Breast epithelium (tissue), 3 donors: ENCODE data around the gene PRRC2B.

ENCODE experiments used
- POLR2A ChIP-seq: fragments of 450-650 bp; IDR thresholded peaks from one replicate; pipeline ENCODE4 v1.6.1; 2016; ENCODE audit warnings: antibody characterized with exemption, mild to moderate bottlenecking, moderate library complexity
- POLR2AphosphoS5 ChIP-seq, 3 donors: sonication (generic); formaldehyde crosslinking; IDR thresholded peaks; one replicate each; pipeline ENCODE4 v1.6.1; 2017; ENCODE audit warnings: antibody characterized with exemption in 3 of 3
- TF ChIP-seq, protein P1 (sequence below), 3 donors: fragments of 450-650 bp; IDR thresholded peaks; one replicate each; pipeline ENCODE4 v1.5.1; 2016 to 2017; ENCODE audit warnings: antibody characterized with exemption in 3 of 3, mild to moderate bottlenecking in 3 of 3, moderate library complexity in 3 of 3

DNA sequence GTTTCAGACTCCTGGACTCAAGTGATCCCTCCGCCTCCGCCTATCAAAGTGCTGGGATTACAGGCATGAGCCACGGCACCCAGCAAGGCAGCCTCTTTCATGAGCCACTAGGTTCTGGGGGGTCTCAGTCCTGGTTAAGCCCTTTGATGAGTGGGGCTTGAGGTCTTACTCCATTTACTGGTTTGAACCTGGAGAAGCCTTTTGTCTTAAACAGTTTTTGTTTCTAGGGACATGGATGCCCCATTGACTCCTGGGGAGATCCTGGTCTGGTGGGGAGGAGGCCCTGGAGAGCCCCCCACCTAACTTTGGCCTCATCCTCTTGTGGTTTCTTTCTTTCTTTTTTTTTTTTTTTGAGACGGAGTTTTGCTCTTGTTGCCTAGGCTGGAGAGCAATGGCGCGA, 6.7 kb downstream of the PRRC2B start:
- TF ChIP-seq, protein P1, sequence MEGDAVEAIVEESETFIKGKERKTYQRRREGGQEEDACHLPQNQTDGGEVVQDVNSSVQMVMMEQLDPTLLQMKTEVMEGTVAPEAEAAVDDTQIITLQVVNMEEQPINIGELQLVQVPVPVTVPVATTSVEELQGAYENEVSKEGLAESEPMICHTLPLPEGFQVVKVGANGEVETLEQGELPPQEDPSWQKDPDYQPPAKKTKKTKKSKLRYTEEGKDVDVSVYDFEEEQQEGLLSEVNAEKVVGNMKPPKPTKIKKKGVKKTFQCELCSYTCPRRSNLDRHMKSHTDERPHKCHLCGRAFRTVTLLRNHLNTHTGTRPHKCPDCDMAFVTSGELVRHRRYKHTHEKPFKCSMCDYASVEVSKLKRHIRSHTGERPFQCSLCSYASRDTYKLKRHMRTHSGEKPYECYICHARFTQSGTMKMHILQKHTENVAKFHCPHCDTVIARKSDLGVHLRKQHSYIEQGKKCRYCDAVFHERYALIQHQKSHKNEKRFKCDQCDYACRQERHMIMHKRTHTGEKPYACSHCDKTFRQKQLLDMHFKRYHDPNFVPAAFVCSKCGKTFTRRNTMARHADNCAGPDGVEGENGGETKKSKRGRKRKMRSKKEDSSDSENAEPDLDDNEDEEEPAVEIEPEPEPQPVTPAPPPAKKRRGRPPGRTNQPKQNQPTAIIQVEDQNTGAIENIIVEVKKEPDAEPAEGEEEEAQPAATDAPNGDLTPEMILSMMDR (IDR thresholded peaks at IDR 0.05), result no peak
- TF ChIP-seq POLR2A, result no peak
- TF ChIP-seq POLR2AphosphoS5 (IDR thresholded peaks at IDR 0.05), result no peak
